Stimulated activated CD4-positive, alpha-beta T cell treated with anti-CD3 and anti-CD28 coated beads, Interleukin-4, amount 100 ng/mL, for 48 hours (primary cell): ENCODE data around the gene CSTF3.
"Not testable (repeated sequence)": the region's sequence is repeated elsewhere in the genome, so short reads cannot be mapped to it uniquely, and the experiment has no call there.

Source experiments
- DNase-seq, 2 donors: peaks; one replicate each; pipeline ENCODE4 v3.0.0-alpha.2; 2020; ENCODE audit warnings: low read depth in 2 of 2

The CSTF3 gene

GRCh38 chr11:33161120-33162005 is at the start of gene CSTF3:
Gene CSTF3, minus strand, starts transcription at chr11:33161480. Its CDS starts 155 bp downstream, at chr11:33161325.
- DNase-seq = peak; percentile 99

GRCh38 chr11:33208150-33208549 is 46.9 kb upstream of the CSTF3 start:
- DNase-seq = no peak

DNA sequence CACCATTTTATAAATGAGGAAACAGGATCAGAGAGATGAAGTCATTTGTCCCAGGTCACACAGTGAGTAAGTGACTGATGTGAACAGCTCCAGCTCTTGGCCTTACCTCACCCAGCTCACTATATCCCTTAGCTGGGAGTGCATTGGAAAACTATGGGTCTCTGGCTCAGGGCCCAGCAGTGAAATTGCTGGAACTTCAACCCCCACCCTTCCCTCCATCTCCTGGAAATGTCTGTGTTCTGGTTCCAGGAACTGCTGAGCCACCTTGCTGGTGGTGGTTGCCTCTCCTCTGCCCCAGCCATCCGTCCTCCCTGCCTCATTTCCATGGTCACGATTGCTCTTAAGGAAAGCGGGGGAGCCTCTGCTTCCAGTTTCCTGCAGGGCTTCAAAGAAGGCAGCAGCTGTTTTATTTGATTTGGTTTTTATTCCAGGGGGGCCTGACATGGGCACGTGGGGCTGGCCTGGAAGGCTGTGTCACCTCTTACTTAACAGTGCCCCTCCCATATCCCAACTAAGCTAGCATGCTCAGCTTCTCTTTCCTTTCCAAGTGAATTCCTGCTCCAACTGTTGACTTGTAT is 46.2 kb upstream of the CSTF3 start:
- no peak for DNase-seq

- no peak for DNase-seq
Observed at GRCh38 chr11:33197915-33198727, 36.8 kb upstream of the CSTF3 start.

GRCh38 chr11:33195462-33196173 is 34.3 kb upstream of the CSTF3 start:
- no peak for DNase-seq

- no peak for DNase-seq
Observed at GRCh38 chr11:33194455-33194854, 33.2 kb upstream of the CSTF3 start.

GRCh38 chr11:33191467-33191866 is 30.2 kb upstream of the CSTF3 start:
- DNase-seq = no peak

GRCh38 chr11:33187998-33188722 is 26.9 kb upstream of the CSTF3 start:
- DNase-seq = no peak

GRCh38 chr11:33185756-33186155 is 24.5 kb upstream of the CSTF3 start:
- DNase-seq = no peak

DNA sequence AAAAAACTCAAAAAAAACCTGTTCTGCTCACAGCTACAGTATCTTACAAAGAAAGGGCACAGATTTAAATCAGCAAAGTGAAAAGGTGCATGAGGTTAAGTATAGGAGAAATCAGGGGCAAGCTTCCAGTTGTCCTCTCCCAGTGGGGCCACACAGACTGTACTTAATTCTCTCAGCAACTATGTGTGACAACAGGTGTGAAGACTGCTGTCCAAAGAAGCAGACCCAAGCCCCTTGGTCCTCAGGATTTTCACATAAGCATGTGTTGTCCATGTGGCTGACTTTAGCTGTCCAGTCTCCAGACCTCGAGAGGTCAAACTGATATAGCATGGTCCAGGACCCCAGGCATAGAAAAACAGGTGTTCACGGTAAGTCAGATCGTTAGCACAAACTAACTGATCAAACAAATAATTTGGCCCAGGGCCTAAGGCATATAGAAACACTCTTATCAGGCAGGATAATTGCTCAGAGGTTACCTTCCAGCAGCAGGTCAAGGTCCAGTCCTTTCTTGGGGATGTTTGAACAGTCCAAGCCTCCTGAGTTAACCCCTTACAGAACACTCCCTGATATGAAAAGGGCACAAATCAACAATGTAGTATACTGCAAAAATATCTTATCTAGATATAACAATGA is 21.1 kb upstream of the CSTF3 start:
- DNase-seq = no peak

DNA sequence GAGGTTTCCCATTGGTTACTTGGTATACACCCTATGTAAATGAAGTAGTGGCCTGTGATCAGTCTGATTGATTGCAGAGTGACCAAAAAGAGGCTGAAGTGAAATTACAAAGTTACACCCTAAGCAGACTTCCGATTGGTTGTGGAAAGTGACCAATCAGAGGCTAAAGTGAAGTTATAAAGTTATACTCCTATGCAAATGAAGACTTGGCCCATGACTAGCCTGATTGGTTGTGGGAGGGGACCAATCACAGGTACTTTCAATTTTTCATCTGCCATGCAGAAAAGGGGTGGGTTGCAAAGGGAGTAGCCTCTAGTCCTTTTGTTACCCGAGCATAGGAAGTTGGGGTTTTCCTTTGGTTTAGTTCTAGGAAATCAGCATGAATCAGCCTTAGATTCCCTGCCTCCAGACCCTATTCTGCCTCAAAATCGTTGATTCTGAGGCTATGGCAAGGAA is 18.1 kb upstream of the CSTF3 start:
- DNase-seq = no peak

DNA sequence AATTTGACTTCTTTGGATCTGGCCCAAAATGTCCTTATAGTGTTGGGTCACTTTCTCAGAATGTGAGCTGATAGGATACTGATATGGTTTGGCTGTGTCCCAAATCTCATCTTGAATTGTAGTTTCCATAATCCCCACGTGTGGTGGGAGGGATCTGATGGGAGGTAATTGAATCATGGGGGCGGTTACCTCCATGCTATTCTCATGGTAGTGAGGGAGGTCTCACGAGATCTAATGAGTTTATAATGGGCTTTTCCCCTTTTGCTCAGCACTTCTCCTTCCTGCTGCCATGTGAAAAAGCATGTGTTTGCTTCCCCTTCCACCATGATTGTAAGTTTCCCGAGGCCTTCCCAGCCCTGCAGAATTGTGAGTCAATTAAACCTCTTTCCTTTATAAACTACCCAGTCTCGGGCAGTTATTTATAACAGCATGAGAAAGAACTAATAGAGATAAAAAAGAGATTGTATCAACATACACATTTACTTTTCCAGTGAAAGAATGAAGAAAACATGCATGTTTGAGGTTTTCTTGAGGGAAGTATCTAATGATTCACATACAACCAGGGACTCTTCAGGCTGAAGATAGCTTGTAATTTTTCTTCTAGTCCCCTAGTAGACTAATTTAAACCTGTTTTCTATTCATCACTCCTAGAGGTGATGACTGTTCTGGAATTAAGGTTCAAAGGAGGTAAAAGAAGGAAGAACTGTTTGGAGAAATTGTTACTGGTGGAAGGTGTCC is 17.3 kb upstream of the CSTF3 start:
- DNase-seq = no peak

GRCh38 chr11:33177676-33178336 is 16.5 kb upstream of the CSTF3 start:
- DNase-seq = no peak

DNA sequence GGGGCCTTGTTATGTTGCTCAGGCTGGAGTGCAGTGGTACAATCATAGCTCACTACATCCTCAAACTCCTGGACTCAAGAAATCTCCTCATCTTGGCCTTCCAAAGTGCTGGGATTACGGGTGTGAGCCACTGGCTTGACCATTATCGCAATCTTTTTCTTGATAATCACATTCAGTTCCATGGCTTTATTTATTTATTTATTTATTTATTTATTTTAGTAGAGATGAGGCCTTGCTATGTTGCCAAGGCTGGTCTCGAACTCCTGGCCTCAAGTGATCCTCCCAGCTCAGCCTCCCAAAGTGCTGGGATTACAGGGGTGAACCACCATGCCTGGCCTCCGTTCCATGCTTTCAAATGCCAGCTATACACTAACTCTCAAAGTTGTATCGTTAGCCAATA is 15.5 kb upstream of the CSTF3 start:
- not testable (repeated sequence) for DNase-seq

DNA sequence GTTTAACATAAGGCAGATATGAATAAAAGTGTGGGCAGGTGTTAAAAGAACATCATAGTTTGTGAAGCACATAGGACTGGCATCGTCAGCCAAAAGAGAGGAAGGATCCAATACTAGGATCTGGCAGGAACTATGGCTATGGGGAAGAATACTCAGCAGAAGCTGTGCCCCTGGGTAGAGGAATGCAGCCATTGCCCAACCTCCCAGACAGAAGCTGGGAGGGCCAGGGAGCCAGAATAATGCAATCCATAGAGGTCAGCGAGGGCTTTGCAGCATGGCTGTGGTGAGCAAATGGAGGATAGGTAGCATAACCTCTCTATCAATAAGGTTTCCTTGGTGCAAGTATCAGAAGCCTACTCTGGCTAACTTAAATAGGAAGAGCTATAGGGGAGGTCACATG is 11.7 kb upstream of the CSTF3 start:
- no peak for DNase-seq

GRCh38 chr11:33172345-33172744 is 11.1 kb upstream of the CSTF3 start:
- DNase-seq = no peak

- no peak for DNase-seq
Observed at GRCh38 chr11:33171251-33171650, 10.0 kb upstream of the CSTF3 start.

DNA sequence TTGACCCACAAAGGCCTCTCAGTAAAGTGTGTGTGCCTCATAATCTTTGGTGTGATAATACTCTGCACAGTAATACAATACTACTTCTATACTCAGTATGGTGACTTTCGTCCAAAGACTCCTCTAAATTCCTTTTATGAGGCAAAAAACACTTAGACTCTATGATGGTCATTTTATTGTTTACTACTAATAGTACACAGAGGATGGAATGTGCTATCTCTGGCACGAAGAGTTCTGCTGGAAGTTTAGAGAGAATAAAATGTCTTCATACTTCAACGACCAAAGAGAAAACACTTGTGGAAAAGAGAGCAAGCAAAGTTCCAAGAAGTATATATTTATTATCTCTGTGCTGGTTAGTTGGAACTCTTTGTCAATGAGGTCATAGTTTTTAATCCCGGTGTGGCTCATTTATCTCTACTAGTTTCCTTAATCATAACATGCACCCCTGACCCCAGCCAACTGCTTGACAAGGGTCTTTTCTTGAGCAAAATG is 7.5 kb upstream of the CSTF3 start:
- no peak for DNase-seq

DNA sequence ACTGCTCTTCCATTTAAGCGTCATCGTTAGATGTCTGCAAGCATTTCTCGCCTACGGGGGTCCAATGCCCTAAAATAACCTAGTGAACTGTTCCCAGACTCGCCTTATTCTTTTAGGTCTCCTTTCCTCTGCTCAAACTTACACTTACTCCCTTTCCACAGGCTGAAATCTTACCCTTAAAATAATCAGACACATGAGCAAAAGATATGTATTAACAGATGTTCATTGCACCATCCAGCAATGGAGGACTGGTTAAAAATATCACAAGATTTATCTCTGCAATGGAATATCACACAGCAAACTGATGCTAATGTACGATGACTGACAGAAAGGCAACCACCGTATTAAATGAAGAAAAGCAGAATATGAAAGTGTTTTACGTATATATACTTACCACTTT is 1.6 kb upstream of the CSTF3 start:
- no peak for DNase-seq
